H1 (cell line): Measurements from ENCODE around the gene STX8. TPM values are rescaled to one million over a fixed set of nuclear protein-coding genes. Genes with fewer than 3 reads are reported as not detected.

ENCODE experiments used
- CTCF ChIA-PET: fragments of 300-600 bp; sonication (Branson Sonifier 250); formaldehyde crosslinking; loops from one replicate; lab custom pipeline; 2021; ENCODE audit not compliant: partially characterized antibody; lab: Charles Lee
- POLR2A ChIA-PET: fragments of 300-600 bp; sonication (Branson Sonifier 250); formaldehyde crosslinking; loops from one replicate; lab custom pipeline; 2021; ENCODE audit warnings: inconsistent platforms; ENCODE audit not compliant: partially characterized antibody; lab: Charles Lee
- DNase-seq, 2 experiments: peaks; one replicate each; pipeline versions ENCODE4 v3.0.0 to v3.0.0-alpha.2; 2010 to 2022; ENCODE audit warnings: low spot score in 2 of 2, low read depth in 1 of 2, mixed read lengths in 1 of 2
- FAIRE-seq: peaks from 2 replicates; lab custom pipeline; 2011; peaks lifted over from hg19 to GRCh38; lab: Jason Lieb, UNC
- H2AFZ ChIP-seq: 2 replicates; pipeline ENCODE4 v1.8.1; 2012; ENCODE audit warnings: low read length, inconsistent platforms
- H2AK5ac ChIP-seq: 2 replicates; pipeline ENCODE4 v1.6.1; 2013; ENCODE audit warnings: low read depth, low read length
- H2BK120ac ChIP-seq: replicated peaks from 2 replicates; pipeline ENCODE3; 2013; ENCODE audit warnings: low read depth, low read length, inconsistent platforms
- H2BK12ac ChIP-seq: 2 replicates; pipeline ENCODE4 v1.6.1; 2013; ENCODE audit warnings: low read depth, low read length
- H2BK15ac ChIP-seq: 2 replicates; pipeline ENCODE4 v1.6.1; 2013; ENCODE audit warnings: low read length
- H2BK20ac ChIP-seq: 2 replicates; pipeline ENCODE4 v1.6.1; 2013; ENCODE audit warnings: low read length
- H2BK5ac ChIP-seq: 2 replicates; pipeline ENCODE4 v1.6.1; 2013; ENCODE audit warnings: low read depth, low read length
- H3K14ac ChIP-seq: 2 replicates; pipeline ENCODE4 v1.6.1; 2013; ENCODE audit warnings: inconsistent platforms; ENCODE audit not compliant: insufficient read length
- H3K18ac ChIP-seq: 2 replicates; pipeline ENCODE4 v1.6.1; 2013; ENCODE audit warnings: low read length; ENCODE audit errors: extremely low read depth
- H3K23ac ChIP-seq: 2 replicates; pipeline ENCODE4 v1.6.1; 2013; ENCODE audit warnings: inconsistent platforms; ENCODE audit not compliant: insufficient read length
- H3K23me2 ChIP-seq: 2 replicates; pipeline ENCODE4 v1.6.1; 2013; ENCODE audit warnings: low read depth, low read length
- H3K27ac ChIP-seq: 2 replicates; pipeline ENCODE4 v1.6.1; 2011; ENCODE audit warnings: low read depth, low read length, inconsistent platforms
- H3K27me3 ChIP-seq, 4 experiments: replicated peaks in 1 of 4; 1 replicate in 1 of 4; 2 replicates in 3 of 4; pipeline versions ENCODE4 v1.6.1 to v1.8.1; 2011 to 2013; ENCODE audit warnings: low read length in 3 of 4, mild to moderate bottlenecking in 3 of 4, inconsistent platforms in 2 of 4, mixed read lengths in 2 of 4, moderate library complexity in 1 of 4; ENCODE audit not compliant: control insufficient read depth in 3 of 4, insufficient read depth in 3 of 4; ENCODE audit errors: extremely low read depth in 1 of 4
- H3K36me3 ChIP-seq, 4 experiments: 2 replicates each; pipeline versions ENCODE4 v1.6.1 to v1.8.1; 2011 to 2013; ENCODE audit warnings: mild to moderate bottlenecking in 4 of 4, low read length in 3 of 4, moderate library complexity in 2 of 4, control low read depth in 1 of 4, inconsistent platforms in 1 of 4; ENCODE audit not compliant: insufficient read depth in 4 of 4, control insufficient read depth in 2 of 4
- H3K4ac ChIP-seq: replicated peaks from 2 replicates; pipeline ENCODE3; 2013; ENCODE audit warnings: low read length, low read depth, mixed read lengths, inconsistent platforms; ENCODE audit not compliant: insufficient read length
- H3K4me1 ChIP-seq, 4 experiments: replicated peaks in 1 of 4; 1 replicate in 1 of 4; 2 replicates in 3 of 4; pipeline versions ENCODE4 v1.6.1 to v1.8.1; 2011 to 2013; ENCODE audit warnings: low read length in 3 of 4, inconsistent platforms in 2 of 4, mixed read lengths in 1 of 4; ENCODE audit not compliant: insufficient read depth in 4 of 4, control insufficient read depth in 3 of 4
- H3K4me2 ChIP-seq, 2 experiments: 2 replicates each; pipeline versions ENCODE4 v1.6.1 to v1.8.1; 2011 to 2013; ENCODE audit warnings: low read depth in 2 of 2, low read length in 2 of 2, control low read depth in 1 of 2, inconsistent platforms in 1 of 2, mild to moderate bottlenecking in 1 of 2; ENCODE audit not compliant: insufficient read depth in 1 of 2
- H3K4me3 ChIP-seq, 4 experiments: fragments of 200-600, 300-600 bp in 1 of 4; sonication (generic), shearing (Covaris generic), sonication (Bioruptor Twin) in 1 of 4; 2 replicates each; pipeline versions ENCODE4 v1.5.1 to v1.8.1; 2011 to 2016; ENCODE audit warnings: low read length in 4 of 4, low read depth in 3 of 4, control low read depth in 2 of 4, inconsistent platforms in 2 of 4, mild to moderate bottlenecking in 2 of 4, mixed read lengths in 1 of 4, moderate library complexity in 1 of 4; ENCODE audit not compliant: insufficient read depth in 2 of 4; ENCODE audit errors: extremely low read depth in 1 of 4
- H3K56ac ChIP-seq: replicated peaks from 2 replicates; pipeline ENCODE3; 2013; ENCODE audit warnings: low read depth, mild to moderate bottlenecking, mixed read lengths, low read length, inconsistent platforms; ENCODE audit not compliant: insufficient read length
- H3K79me1 ChIP-seq: 2 replicates; pipeline ENCODE4 v1.6.1; 2013; ENCODE audit warnings: low read depth, low read length, control low read depth
- H3K79me2 ChIP-seq, 2 experiments: 2 replicates each; pipeline versions ENCODE4 v1.6.1 to v1.8.1; 2012 to 2013; ENCODE audit warnings: low read length in 2 of 2, mild to moderate bottlenecking in 2 of 2, inconsistent platforms in 1 of 2; ENCODE audit not compliant: insufficient read depth in 2 of 2, control insufficient read depth in 1 of 2
- H3K9ac ChIP-seq, 4 experiments: replicated peaks in 1 of 4; 1 replicate in 1 of 4; 2 replicates in 3 of 4; pipeline versions ENCODE4 v1.6.1 to v1.8.1; 2011 to 2013; ENCODE audit warnings: low read depth in 3 of 4, low read length in 3 of 4, control low read depth in 2 of 4, mild to moderate bottlenecking in 2 of 4, moderate library complexity in 2 of 4, inconsistent platforms in 1 of 4; ENCODE audit errors: extremely low read depth in 1 of 4
- H3K9me3 ChIP-seq, 2 experiments: 2 replicates each; pipeline versions ENCODE4 v1.6.1 to v1.8.1; 2012 to 2013; ENCODE audit warnings: mild to moderate bottlenecking in 2 of 2, moderate library complexity in 2 of 2, control low read depth in 1 of 2, inconsistent platforms in 1 of 2, low read depth in 1 of 2, low read length in 1 of 2, mixed read lengths in 1 of 2; ENCODE audit not compliant: insufficient read depth in 2 of 2
- H4K20me1 ChIP-seq, 2 experiments: replicated peaks in 1 of 2; 2 replicates each; pipeline versions ENCODE3 to v1.8.1; 2011 to 2013; ENCODE audit warnings: inconsistent platforms in 2 of 2, low read length in 2 of 2, mild to moderate bottlenecking in 1 of 2; ENCODE audit not compliant: insufficient read depth in 2 of 2, control insufficient read depth in 1 of 2
- H4K5ac ChIP-seq: 2 replicates; pipeline ENCODE4 v1.6.1; 2013; ENCODE audit warnings: low read length, low read depth, mixed read lengths, inconsistent platforms; ENCODE audit not compliant: insufficient read length
- H4K8ac ChIP-seq: 2 replicates; pipeline ENCODE4 v1.8.0; 2013; ENCODE audit warnings: mild to moderate bottlenecking, moderate library complexity, low read length, inconsistent platforms; ENCODE audit not compliant: insufficient read depth; ENCODE audit errors: extremely low read depth
- H4K91ac ChIP-seq: replicated peaks from 2 replicates; pipeline ENCODE3; 2013; ENCODE audit warnings: low read length, mixed read lengths, inconsistent platforms; ENCODE audit not compliant: insufficient read length
- ATF3 ChIP-seq: IDR thresholded peaks from 2 replicates; pipeline ENCODE4 v1.6.1; 2011; ENCODE audit warnings: low read depth, mild to moderate bottlenecking, low read length; ENCODE audit not compliant: insufficient read depth
- EP300 ChIP-seq, 2 experiments: IDR thresholded peaks; 1 replicate in 1 of 2; 2 replicates in 1 of 2; pipeline ENCODE4 v1.6.1; 2011 to 2012; ENCODE audit warnings: low read depth in 2 of 2, low read length in 2 of 2, mild to moderate bottlenecking in 2 of 2, borderline replicate concordance in 1 of 2, inconsistent platforms in 1 of 2, moderate library complexity in 1 of 2
- KDM4A ChIP-seq: IDR thresholded peaks from one replicate; pipeline ENCODE4 v1.7.1; 2012; ENCODE audit warnings: low read depth, mild to moderate bottlenecking, moderate library complexity, low read length, inconsistent platforms; ENCODE audit not compliant: severe bottlenecking
- MAFK ChIP-seq: IDR thresholded peaks from 2 replicates; pipeline ENCODE4 v1.6.1; 2012; ENCODE audit warnings: low read depth, mild to moderate bottlenecking, improper control_type of control experiment, low read length
- SIX5 ChIP-seq: IDR thresholded peaks from 2 replicates; pipeline ENCODE4 v1.6.1; 2011; ENCODE audit warnings: mild to moderate bottlenecking, low read depth, low read length
- WGBS, 2 experiments: shearing (Covaris generic) in 1 of 2; methylation state at CpG; one replicate each; pipeline versions ENCODE4 v1.1.6 to v1.1.7; 2013 to 2015; ENCODE audit warnings: low lambda C conversion rate in 2 of 2, mixed read lengths in 2 of 2, inconsistent platforms in 1 of 2, low coverage in 1 of 2, missing lambda C conversion rate in 1 of 2; ENCODE audit not compliant: insufficient replicate concordance in 2 of 2, insufficient coverage in 1 of 2, insufficient read length in 1 of 2; ENCODE audit errors: extremely low coverage in 1 of 2, missing lambda C conversion rate in 1 of 2; 5-methylcytosine and 5-hydroxymethylcytosine counted together
- polyA plus RNA-seq, 7 experiments: library from polyadenylated mRNA; depleted of rRNA in 3 of 7; stranded (reverse) in 5 of 7; unstranded in 2 of 7; fragments of >200 nt in 5 of 7; fragments of 200-250 nt in 2 of 7; gene quantifications; 1 replicate in 5 of 7; 2 replicates in 1 of 7; 4 replicates in 1 of 7; pipeline versions ENCODE4 v1.2.1 to v1.2.3, GENCODE V29; 2011 to 2013; ENCODE audit warnings: missing spikeins in 2 of 7, mixed read lengths in 2 of 7
- total RNA-seq: library from RNA; stranded (reverse); fragmentation: NEBNext Ultra II Directional; extraction: Animal tissue kit (Norgen Biotek cat#: 25700); gene quantifications from 2 replicates; pipeline ENCODE4 v1.2.1, GENCODE V29; 2021

Gene STX8
- total and polyA plus RNA-seq, 2 of the 8 experiments (the other 6 are each of a cell fraction or from before 2014, with no cell fraction given): 22.8 to 42.5 TPM

- H4K20me1 ChIP-seq: no peaks in the 10 kb centered on the region
- H4K8ac ChIP-seq: no peak overlapping the region
- H3K79me2 ChIP-seq: no peaks in the 10 kb centered on the region
- H3K4me3 ChIP-seq: no peak overlapping the region
- H3K23me2 ChIP-seq: peaks cover 4% of the 10 kb centered on the region; the same call in 1 of the 2 replicates
- no peak overlapping the region for H4K91ac ChIP-seq
- H3K4me2 ChIP-seq: no peak overlapping the region
- no peak overlapping the region for H3K14ac ChIP-seq
- H4K5ac ChIP-seq: no peak overlapping the region
- no peak overlapping the region for H2AK5ac ChIP-seq
- CTCF ChIA-PET: interaction anchor here (1.1 to 2.4 kb wide), 2 partner anchors 12 to 419 kb away, joined by 3 to 11 read pairs; no protein-coding TSS in a partner anchor
- DNase-seq (no peak), FAIRE-seq (no peak)
- 93% methylated on average over 2 of the region's 3 CpGs; no CpG with 5 or more reads in 1 of the 2 experiments for WGBS, 2 experiments
- no peaks in the 10 kb centered on the region for H3K79me1 ChIP-seq
- 0 out of 4 replicates have a peak, but pooled peaks cover 2 to 3% of the 10 kb centered on the region in 2 experiments for H3K9me3 ChIP-seq
- no peaks in the 10 kb centered on the region for H3K4me1 ChIP-seq
- no peak overlapping the region for H2BK120ac ChIP-seq
- no peak overlapping the region for H3K18ac ChIP-seq
- H3K27me3 ChIP-seq: no peaks in the 10 kb centered on the region
- no peak overlapping the region for H3K9ac ChIP-seq
- no peak overlapping the region for H3K23ac ChIP-seq
- no peak overlapping the region for H2BK15ac ChIP-seq
- H2BK20ac ChIP-seq: no peak overlapping the region
- H3K36me3 ChIP-seq: no peaks in the 10 kb centered on the region
- H2BK12ac ChIP-seq: no peak overlapping the region
- no peak overlapping the region for H2BK5ac ChIP-seq
- H2AFZ ChIP-seq: no peak overlapping the region
- H3K4ac ChIP-seq: no peak overlapping the region
- H3K27ac ChIP-seq: no peak overlapping the region
- TF ChIP-seq KDM4A (no peak), SIX5 (no peak), MAFK (no peak), ATF3 (no peak), EP300 (IDR thresholded peaks at IDR 0.05; ENCODE audit: borderline replicate concordance in 1 of 2, low read depth in 2 of 2, low read length in 2 of 2) (no peak)
- POLR2A ChIA-PET: no interaction called here
- H3K56ac ChIP-seq: no peak overlapping the region
These were observed 161.1 kb downstream of the STX8 start for GRCh38 chr17:9414471-9414870.
